GM21390 (cell line): ENCODE measurements around the gene INS.
"Not testable (repeated sequence)": the region's sequence is repeated elsewhere in the genome, so short reads cannot be mapped to it uniquely, and the experiment has no call there.

ENCODE experiments used
- ATAC-seq: cut with Tn5 transposase; IDR thresholded peaks from one replicate; pipeline ENCODE4 v1.9.1; 2021; ENCODE audit not compliant: unreplicated experiment

INS gene

GRCh38 chr11:2199466-2200341, 38.7 kb upstream of the INS start:
- no peak for ATAC-seq

- ATAC-seq: no peak
Measured at GRCh38 chr11:2198621-2199365, 37.8 kb upstream of the INS start.

GRCh38 chr11:2197771-2198520, 36.9 kb upstream of the INS start:
- no peak for ATAC-seq

- peak; percentile 46 for ATAC-seq
Measured at GRCh38 chr11:2196970-2197770, 36.2 kb upstream of the INS start.

- ATAC-seq: no peak
Measured at GRCh38 chr11:2195756-2196088, 34.7 kb upstream of the INS start.

- ATAC-seq: no peak
Measured at GRCh38 chr11:2194877-2195755, 34.1 kb upstream of the INS start.

GRCh38 chr11:2193888-2194595, 33.0 kb upstream of the INS start:
- not testable (repeated sequence) for ATAC-seq

GRCh38 chr11:2193099-2193887, 32.3 kb upstream of the INS start:
- no peak for ATAC-seq

GRCh38 chr11:2192435-2192834, 31.4 kb upstream of the INS start:
- no peak for ATAC-seq

GRCh38 chr11:2191883-2192282, 30.9 kb upstream of the INS start:
- no peak for ATAC-seq

- ATAC-seq: no peak
Measured at GRCh38 chr11:2190657-2191471, 29.9 kb upstream of the INS start.

- ATAC-seq: no peak
Measured at GRCh38 chr11:2189938-2190656, 29.1 kb upstream of the INS start.

- ATAC-seq: no peak
Measured at GRCh38 chr11:2188745-2189144, 27.7 kb upstream of the INS start.

- ATAC-seq: no peak
Measured at GRCh38 chr11:2187280-2187707, 26.3 kb upstream of the INS start.

GRCh38 chr11:2186669-2187279, 25.8 kb upstream of the INS start:
- ATAC-seq: no peak

GRCh38 chr11:2185324-2186085, 24.5 kb upstream of the INS start:
- ATAC-seq: no peak
